Hindlimb muscle (tissue), 1 donor: Measurements from ENCODE around the gene GRIN2D. TPM values are rescaled to one million over a fixed set of nuclear protein-coding genes. Genes with fewer than 3 reads are reported as not detected.
"Not testable (repeated sequence)": the region's sequence is repeated elsewhere in the genome, so short reads cannot be mapped to it uniquely, and the experiment has no call there.

ENCODE experiments used
- DNase-seq: peaks from one replicate; pipeline ENCODE4 v3.0.0-alpha.2; 2013
- polyA plus RNA-seq: library from polyadenylated mRNA; unstranded; fragments of 120-200 nt; gene quantifications from one replicate; pipeline ENCODE4 v1.2.1, GENCODE V29; 2013; ENCODE audit not compliant: insufficient read length

The GRIN2D gene
- polyA plus RNA-seq, 1 donor = 2.5 TPM

GRCh38 chr19:48371771-48372170 lies 21.7 kb upstream of the GRIN2D start:
- DNase-seq = not testable (repeated sequence)

- DNase-seq = no peak
Observed at GRCh38 chr19:48372904-48373303, 20.6 kb upstream of the GRIN2D start.

DNA sequence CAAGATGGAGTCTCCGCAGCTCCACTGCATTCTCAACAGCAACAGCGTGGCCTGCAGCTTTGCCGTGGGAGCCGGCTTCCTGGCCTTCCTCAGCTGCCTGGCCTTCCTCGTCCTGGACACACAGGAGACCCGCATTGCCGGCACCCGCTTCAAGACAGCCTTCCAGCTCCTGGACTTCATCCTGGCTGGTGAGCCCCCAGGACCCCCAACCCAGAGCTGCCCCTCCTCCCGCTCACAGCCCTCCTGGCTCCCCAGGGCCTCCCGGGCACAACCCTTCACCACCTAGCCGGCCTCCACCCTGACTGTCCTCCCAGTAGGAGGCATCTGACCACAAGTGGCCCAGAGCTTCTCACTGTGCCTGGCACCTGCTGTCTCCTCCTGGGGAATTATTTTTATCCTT lies 19.9 kb upstream of the GRIN2D start:
- no peak for DNase-seq

DNA sequence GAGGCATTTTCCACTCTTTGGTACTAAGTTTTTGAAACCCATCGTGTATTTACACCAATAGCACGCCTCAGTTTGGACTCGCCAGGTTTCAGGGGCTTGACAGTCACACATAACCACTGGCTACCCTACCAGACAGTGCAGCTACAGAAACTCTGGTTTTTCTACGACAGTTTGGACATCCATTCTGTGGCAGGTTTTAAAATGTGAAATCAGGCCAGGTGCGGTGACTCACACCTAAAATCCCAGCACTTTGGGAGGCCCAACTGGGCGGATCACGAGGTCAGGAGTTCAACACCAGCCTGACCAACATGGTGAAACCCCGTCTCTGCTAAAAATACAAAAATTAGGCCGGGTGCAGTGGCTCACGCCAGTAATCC lies 15.3 kb upstream of the GRIN2D start:
- DNase-seq = no peak

DNA sequence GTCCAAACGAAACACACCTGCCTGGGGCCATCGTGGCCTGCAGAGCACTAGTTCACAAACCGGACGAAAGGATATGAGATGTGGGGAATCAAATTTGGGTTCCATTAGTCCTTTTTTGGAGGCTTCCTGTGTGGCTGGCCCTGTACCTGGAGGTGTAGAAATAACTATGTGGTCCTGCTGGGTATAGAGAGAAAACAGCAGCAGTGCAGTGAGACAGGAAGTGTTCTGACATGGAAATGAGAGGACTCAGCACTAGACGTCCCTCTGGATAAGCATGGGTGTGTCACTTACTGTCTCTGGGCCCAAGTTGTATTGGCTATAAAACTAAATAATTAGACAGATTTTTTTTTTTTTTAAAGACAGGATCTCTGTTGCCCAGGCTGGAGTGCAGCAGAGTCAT lies 14.4 kb upstream of the GRIN2D start:
- DNase-seq = no peak

GRCh38 chr19:48381178-48381950 lies 12.1 kb upstream of the GRIN2D start:
- no peak for DNase-seq

DNA sequence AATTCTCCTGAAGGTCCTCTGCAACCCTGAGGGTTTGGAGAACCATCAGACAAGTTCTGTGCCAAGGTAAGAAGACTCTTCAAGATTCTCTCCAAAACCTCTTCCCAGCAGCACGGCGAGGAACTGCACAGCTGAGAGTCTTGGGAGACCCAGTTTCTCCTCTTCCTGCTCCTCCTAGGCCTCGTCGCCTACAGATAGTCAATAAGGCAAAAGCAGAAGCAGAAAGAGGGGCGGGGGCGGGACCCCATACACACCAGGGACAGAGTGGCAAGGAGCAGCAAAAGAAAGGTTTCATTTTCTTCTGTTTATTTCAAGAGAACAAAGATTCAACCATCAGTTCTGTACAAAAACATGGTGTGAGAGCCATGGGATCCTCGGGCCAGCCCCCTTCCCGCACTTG lies 11.2 kb upstream of the GRIN2D start:
- no peak for DNase-seq

GRCh38 chr19:48385461-48386087 lies 7.9 kb upstream of the GRIN2D start:
- no peak for DNase-seq

DNA sequence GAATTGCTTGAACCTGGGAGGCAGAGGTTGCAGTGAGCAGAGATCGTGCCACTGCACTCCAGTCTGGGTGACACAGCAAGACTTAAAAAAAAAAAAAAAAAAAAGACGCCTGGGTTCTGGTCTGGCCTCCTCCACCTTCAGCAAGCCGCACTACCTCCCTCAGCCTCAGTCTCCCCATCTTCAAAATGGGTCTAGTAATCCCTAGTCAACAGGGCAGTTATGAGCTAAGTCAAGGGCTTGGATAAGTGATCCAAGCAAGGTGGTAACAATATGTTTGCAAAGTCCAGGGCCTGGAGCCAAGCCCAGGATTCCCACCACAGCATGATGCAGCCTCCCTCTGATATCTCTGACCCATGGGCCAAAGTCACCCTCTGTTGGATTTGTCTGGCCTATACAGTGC lies 6.5 kb upstream of the GRIN2D start:
- DNase-seq = no peak

GRCh38 chr19:48390188-48391099 lies 3.0 kb upstream of the GRIN2D start:
- DNase-seq = peak; percentile 73

DNA sequence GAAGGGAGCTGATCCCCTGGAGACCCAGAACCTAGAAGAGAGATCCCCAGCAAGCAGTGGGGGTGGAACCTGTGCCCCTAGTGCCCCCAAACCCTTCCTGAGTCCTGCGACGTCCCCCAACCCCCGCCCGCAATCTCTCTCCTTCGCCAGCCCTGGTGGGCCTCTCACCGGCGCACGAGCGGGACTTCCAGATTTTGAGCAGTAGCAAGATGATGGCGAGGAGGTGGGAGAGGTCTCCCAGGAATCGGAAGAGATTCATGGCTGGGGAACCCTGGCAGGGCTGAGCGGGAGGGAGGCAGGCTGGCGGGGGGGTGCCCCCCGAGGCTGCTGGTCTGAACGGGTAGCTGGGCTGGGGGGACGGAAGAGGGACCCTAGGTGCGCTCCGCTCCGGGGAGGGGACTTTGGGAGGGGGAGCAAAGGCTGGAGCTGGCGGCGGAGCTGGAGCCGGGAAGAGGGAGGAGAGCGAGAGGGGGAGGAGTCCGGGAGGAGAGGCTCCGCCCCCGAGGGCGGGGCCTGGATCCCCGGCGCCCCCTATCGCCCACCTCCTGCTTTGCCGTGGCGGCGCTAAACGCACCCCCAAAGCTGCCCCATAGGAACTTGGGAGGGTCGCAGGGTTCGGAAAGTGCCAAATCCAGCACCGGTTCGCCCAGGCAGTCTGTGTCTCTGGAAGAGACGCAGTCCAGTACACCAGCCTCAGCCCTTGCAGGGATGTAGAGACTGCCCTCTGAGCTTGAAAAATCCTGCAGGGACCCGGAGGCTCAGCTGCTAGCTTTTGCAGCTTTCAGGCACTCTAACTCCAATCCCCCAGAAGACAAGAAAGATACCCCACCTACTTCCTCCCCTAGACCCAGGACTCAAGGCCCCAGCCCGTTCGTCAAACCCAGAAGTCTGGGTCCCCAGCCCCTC lies 2.1 kb upstream of the GRIN2D start, which contains the start of gene KDELR1:
Gene KDELR1, minus strand, starts transcription at position 452 of the 906 bp plus-strand sequence. Its CDS starts 193 bp downstream, at position 259.
- DNase-seq = peak; percentile 89

- DNase-seq = not testable (repeated sequence)
Observed at GRCh38 chr19:48392006-48392344, 1.5 kb upstream of the GRIN2D start.

GRCh38 chr19:48392860-48393558 lies 459 bp upstream of the GRIN2D start:
- no peak for DNase-seq

DNA sequence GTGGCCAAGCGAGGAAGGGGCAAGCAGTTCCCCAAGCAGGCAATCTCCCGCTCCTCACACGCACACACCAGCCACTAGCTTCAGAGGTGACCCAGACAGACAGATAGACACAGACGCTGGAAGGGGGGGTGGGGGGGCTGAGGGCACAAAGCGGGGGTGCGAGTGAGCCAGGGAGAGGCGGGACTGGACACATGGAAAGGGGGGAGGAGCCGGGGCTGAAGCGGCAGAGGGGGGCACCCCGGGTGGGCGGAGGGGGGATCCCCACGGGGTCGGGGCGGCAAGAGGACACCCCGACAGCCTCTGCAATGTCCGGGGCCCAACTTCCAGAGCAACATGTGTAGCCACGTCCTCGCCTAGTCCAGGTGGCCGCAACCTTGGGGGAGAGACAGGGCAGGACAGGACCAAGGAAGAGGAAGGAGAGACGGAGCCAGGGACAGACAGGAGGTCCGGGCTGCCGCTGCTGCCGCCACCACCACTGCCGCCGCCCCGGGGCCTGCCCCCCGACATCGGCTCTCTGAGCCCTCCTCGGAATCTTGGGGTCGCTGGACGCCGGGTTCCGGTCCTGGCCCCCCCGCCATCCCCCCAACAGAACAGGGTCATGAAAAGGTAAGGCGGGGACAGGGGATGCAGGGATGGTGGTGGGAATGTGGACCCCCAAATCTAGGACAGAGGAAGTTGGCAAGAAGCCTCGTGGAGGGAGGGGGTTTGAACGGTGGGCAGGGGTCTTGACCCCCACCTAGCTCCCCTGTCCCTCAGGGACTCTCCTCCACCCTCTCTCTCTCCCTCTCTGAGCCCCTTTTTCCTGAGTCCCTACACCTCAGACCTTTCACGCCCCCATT lies 1.1 kb downstream of the GRIN2D start:
- no peak for DNase-seq

- DNase-seq = no peak
Observed at GRCh38 chr19:48395170-48395455, 1.6 kb downstream of the GRIN2D start.

DNA sequence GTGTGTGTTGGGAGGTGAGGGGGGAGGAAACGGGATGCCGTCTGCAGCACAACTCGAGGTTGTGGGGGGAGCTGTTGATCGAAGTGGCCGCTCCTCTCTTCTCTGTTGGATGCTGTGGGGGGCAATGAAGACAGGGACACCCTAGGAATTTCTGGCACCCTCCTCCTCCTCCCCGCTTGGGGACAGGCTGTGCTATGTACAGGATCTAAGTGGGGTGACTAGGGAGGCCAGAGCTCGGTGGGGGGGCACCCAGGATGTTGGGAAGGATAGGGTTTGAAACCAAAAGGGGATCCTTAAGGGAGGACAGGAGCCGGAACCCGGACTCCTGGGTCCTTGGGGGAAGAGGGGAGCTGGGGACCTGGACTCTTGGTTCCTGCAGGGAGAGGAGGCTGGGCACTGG lies 2.0 kb downstream of the GRIN2D start:
- DNase-seq = no peak

GRCh38 chr19:48396016-48396823 lies 2.8 kb downstream of the GRIN2D start:
- no peak for DNase-seq

GRCh38 chr19:48396824-48397176 lies 3.3 kb downstream of the GRIN2D start:
- DNase-seq = no peak

GRCh38 chr19:48397263-48398101 lies 4.0 kb downstream of the GRIN2D start:
- DNase-seq = no peak
